Measurements from ENCODE around the gene ZNF611. TPM values are rescaled to one million over a fixed set of nuclear protein-coding genes. Genes with fewer than 3 reads are reported as not detected.
"Not testable (repeated sequence)": the region's sequence is repeated elsewhere in the genome, so short reads cannot be mapped to it uniquely, and the experiment has no call there.

The ZNF611 gene
- total RNA-seq, 1 experiment from 2014 or later: 11.5 TPM

GRCh38 chr19:52716522-52716921, 18.3 kb downstream of the ZNF611 start:
- no peak for DNase-seq (ENCODE audit: low read depth)

GRCh38 chr19:52715902-52716301, 18.9 kb downstream of the ZNF611 start:
- DNase-seq (ENCODE audit: low read depth): not testable (repeated sequence)

- not testable (repeated sequence) for DNase-seq (ENCODE audit: low read depth)
Measured at GRCh38 chr19:52715330-52715729, 19.5 kb downstream of the ZNF611 start.

- not testable (repeated sequence) for DNase-seq (ENCODE audit: low read depth)
Measured at GRCh38 chr19:52713051-52713450, 21.8 kb downstream of the ZNF611 start.

GRCh38 chr19:52711661-52712060, 23.2 kb downstream of the ZNF611 start:
- not testable (repeated sequence) for DNase-seq (ENCODE audit: low read depth)

- DNase-seq (ENCODE audit: low read depth): no peak
Measured at GRCh38 chr19:52710538-52710937, 24.3 kb downstream of the ZNF611 start.

GRCh38 chr19:52705615-52706014, 29.2 kb downstream of the ZNF611 start:
- not testable (repeated sequence) for DNase-seq (ENCODE audit: low read depth)

GRCh38 chr19:52703917-52704316, 30.9 kb downstream of the ZNF611 start:
- DNase-seq (ENCODE audit: low read depth): no peak

GRCh38 chr19:52700673-52701072, 34.2 kb downstream of the ZNF611 start:
- DNase-seq (ENCODE audit: low read depth): no peak

- DNase-seq (ENCODE audit: low read depth): not testable (repeated sequence)
Measured at GRCh38 chr19:52699555-52699954, 35.3 kb downstream of the ZNF611 start.

GRCh38 chr19:52695996-52696395, 38.8 kb downstream of the ZNF611 start:
- DNase-seq (ENCODE audit: low read depth): no peak

- DNase-seq (ENCODE audit: low read depth): no peak
Measured at GRCh38 chr19:52694921-52695320, 39.9 kb downstream of the ZNF611 start.

- not testable (repeated sequence) for DNase-seq (ENCODE audit: low read depth)
Measured at GRCh38 chr19:52694281-52694680, 40.6 kb downstream of the ZNF611 start.

GRCh38 chr19:52692431-52693008, 42.3 kb downstream of the ZNF611 start:
- DNase-seq (ENCODE audit: low read depth): no peak

GRCh38 chr19:52691737-52692136, 43.1 kb downstream of the ZNF611 start:
- DNase-seq (ENCODE audit: low read depth): no peak

GRCh38 chr19:52691215-52691610, 43.6 kb downstream of the ZNF611 start:
- no peak for DNase-seq (ENCODE audit: low read depth)

GRCh38 chr19:52690369-52691214, 44.3 kb downstream of the ZNF611 start:
- peak; percentile 94 for DNase-seq (ENCODE audit: low read depth)

- DNase-seq (ENCODE audit: low read depth): no peak
Measured at GRCh38 chr19:52689843-52690368, 44.9 kb downstream of the ZNF611 start.

GRCh38 chr19:52688925-52689796, 45.7 kb downstream of the ZNF611 start:
- DNase-seq (ENCODE audit: low read depth): not testable (repeated sequence)

GRCh38 chr19:52688335-52688734, 46.5 kb downstream of the ZNF611 start:
- DNase-seq (ENCODE audit: low read depth): no peak

- no peak for DNase-seq (ENCODE audit: low read depth)
Measured at GRCh38 chr19:52687684-52688083, 47.2 kb downstream of the ZNF611 start.

- no peak for DNase-seq (ENCODE audit: low read depth)
Measured at GRCh38 chr19:52685811-52686210, 49.0 kb downstream of the ZNF611 start.

All from LHCN-M2 (cell line).